Tibial artery (tissue), 4 donors: ENCODE data around the gene ZDHHC11.

Source experiments
- DNase-seq, 2 donors: peaks; one replicate each; pipeline ENCODE4 v3.0.0-alpha.2; 2019
- H3K27ac ChIP-seq, 2 donors: fragments of 200-600 bp; sonication (generic) in 1 of 2; 1 replicate in 1 of 2; 2 replicates in 1 of 2; pipeline ENCODE4 v1.5.1; 2018 to 2019; ENCODE audit warnings: mild to moderate bottlenecking in 1 of 2
- H3K27me3 ChIP-seq, 2 donors: fragments of 200-600 bp; sonication (generic) in 1 of 2; one replicate each; pipeline versions ENCODE4 v1.5.1 to v1.6.0; 2016 to 2019
- H3K36me3 ChIP-seq, 3 donors: fragments of 200-600 bp; sonication (generic) in 2 of 3; one replicate each; pipeline ENCODE4 v1.5.1; 2016 to 2019; ENCODE audit warnings: mild to moderate bottlenecking in 2 of 3
- H3K4me1 ChIP-seq, 4 donors: fragments of 200-600 bp; sonication (generic) in 2 of 4; 1 replicate in 3 of 4; 2 replicates in 1 of 4; pipeline ENCODE4 v1.5.1; 2016 to 2019
- H3K4me3 ChIP-seq, 2 donors: fragments of 200-600 bp; sonication (generic) in 1 of 2; 1 replicate in 1 of 2; 2 replicates in 1 of 2; pipeline ENCODE4 v1.5.1; 2018 to 2019; ENCODE audit warnings: mild to moderate bottlenecking in 2 of 2
- H3K9me3 ChIP-seq, 3 donors: fragments of 200-600 bp; sonication (generic) in 1 of 3; one replicate each; pipeline ENCODE4 v1.5.1; 2016 to 2019
- CTCF ChIP-seq, 2 experiments: fragments of 200-600 bp in 1 of 2; fragments of 450-650 bp in 1 of 2; IDR thresholded peaks; one replicate each; pipeline ENCODE4 v1.5.1; 2017 to 2019; ENCODE audit warnings: antibody characterized with exemption in 2 of 2, mild to moderate bottlenecking in 1 of 2, moderate library complexity in 1 of 2
- intact Hi-C: fragments of 100-400 bp; cut with DNase I; formaldehyde crosslinking; loops from one replicate; pipeline ENCODE4 v1.15.0; 2023; ENCODE audit warnings: low total_unique reads

ZDHHC11 gene

GRCh38 chr5:859798-860296 is 9.1 kb upstream of the ZDHHC11 start:
- intact Hi-C loops = no loop called here
- H3K27me3 ChIP-seq = peaks cover 0 to 11% of the 10 kb centered on the region in 2 donors
- no peaks in the 10 kb centered on the region for H3K4me1 ChIP-seq
- peaks cover 13 to 49% (median 28%) of the 10 kb centered on the region in 3 donors for H3K36me3 ChIP-seq
- H3K27ac ChIP-seq = no peak overlapping the region
- no peaks in the 10 kb centered on the region for H3K9me3 ChIP-seq
- H3K4me3 ChIP-seq = no peak overlapping the region
- no peak for TF ChIP-seq CTCF (IDR thresholded peaks at IDR 0.05)
- no peak for DNase-seq

DNA sequence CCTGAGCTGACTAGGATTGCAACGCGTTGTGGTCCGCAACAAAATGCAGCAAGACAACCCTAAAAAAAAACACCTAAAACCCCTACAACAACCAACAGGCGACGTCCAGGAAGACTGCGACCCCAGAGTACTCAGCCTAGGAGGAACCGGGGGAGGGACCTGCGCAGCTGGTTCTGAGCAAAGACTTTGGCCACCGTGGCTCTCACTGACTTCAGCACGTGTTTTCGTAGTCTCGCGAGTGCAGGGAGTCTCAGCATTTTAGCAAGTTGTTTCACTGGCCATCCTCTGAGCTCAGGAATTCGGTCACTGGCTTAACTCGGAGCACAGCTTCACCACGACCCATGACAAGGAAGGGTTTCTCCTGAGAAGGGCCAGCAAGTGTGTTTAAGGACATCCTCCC is 8.6 kb upstream of the ZDHHC11 start:
- Histone ChIP-seq H3K27ac (no peak overlapping the region), H3K27me3 (peaks cover 0 to 15% of the 10 kb centered on the region in 2 donors), H3K9me3 (no peaks in the 10 kb centered on the region), H3K4me1 (no peaks in the 10 kb centered on the region), H3K4me3 (no peak overlapping the region), H3K36me3 (peaks cover 11 to 44% (median 23%) of the 10 kb centered on the region in 3 donors)
- intact Hi-C loops = no loop called here
- TF ChIP-seq CTCF (IDR thresholded peaks at IDR 0.05) = no peak
- DNase-seq = no peak

- H3K36me3 ChIP-seq = peaks cover 7 to 38% (median 17%) of the 10 kb centered on the region in 3 donors
- no peak for DNase-seq
- H3K4me1 ChIP-seq = no peaks in the 10 kb centered on the region
- no peak overlapping the region for H3K27ac ChIP-seq
- TF ChIP-seq CTCF (IDR thresholded peaks at IDR 0.05) = no peak
- peaks cover 0 to 19% of the 10 kb centered on the region in 2 donors for H3K27me3 ChIP-seq
- intact Hi-C loops = no loop called here
- no peak overlapping the region for H3K4me3 ChIP-seq
- H3K9me3 ChIP-seq = no peaks in the 10 kb centered on the region
Observed at GRCh38 chr5:858726-859125, 7.9 kb upstream of the ZDHHC11 start.

- Histone ChIP-seq H3K4me3 (no peak overlapping the region), H3K4me1 (no peaks in the 10 kb centered on the region), H3K27me3 (peaks cover 0 to 32% of the 10 kb centered on the region in 2 donors), H3K27ac (no peak overlapping the region), H3K9me3 (no peaks in the 10 kb centered on the region), H3K36me3 (peaks cover 0 to 18% (median 0%) of the 10 kb centered on the region in 3 donors)
- no peak for DNase-seq
- intact Hi-C loops = no loop called here
- TF ChIP-seq CTCF (IDR thresholded peaks at IDR 0.05) = no peak
Observed at GRCh38 chr5:856531-857425, 6.0 kb upstream of the ZDHHC11 start.

DNA sequence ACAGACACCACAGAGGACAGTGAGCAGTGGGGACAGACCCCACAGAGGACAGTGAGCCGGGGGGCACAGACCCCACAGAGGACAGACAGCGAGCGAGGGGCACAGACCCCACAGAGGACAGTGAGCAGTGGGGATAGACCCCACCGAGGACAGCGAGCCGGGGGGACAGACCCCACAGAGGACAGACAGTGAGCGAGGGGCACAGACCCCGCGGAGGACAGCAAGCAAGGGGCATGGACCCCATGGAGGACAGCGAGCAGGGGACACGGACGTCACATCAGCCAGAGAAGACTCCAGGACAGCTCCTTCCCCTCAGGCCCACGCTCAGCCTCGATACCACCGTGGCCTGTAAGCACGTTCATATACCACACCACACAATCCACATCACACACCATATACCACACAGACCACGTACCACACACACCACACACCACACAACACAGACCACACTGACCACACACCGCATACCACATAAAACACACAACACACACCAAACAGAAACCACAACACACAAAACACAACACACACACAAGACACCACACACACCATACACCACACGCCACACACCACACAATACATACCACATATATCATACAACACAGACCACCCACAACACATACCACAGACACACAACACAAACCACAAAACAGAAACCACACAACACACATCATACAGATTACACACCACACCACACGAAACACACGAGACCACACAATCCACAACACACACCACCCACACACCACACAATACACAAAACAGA is 5.2 kb upstream of the ZDHHC11 start:
- H3K36me3 ChIP-seq = peaks cover 0 to 15% (median 0%) of the 10 kb centered on the region in 3 donors
- H3K27me3 ChIP-seq = peaks cover 0 to 34% of the 10 kb centered on the region in 2 donors
- no peaks in the 10 kb centered on the region for H3K9me3 ChIP-seq
- no peak for TF ChIP-seq CTCF (IDR thresholded peaks at IDR 0.05)
- H3K4me3 ChIP-seq = no peak overlapping the region
- peak in 1 of 2 donors; percentile 56 for DNase-seq
- intact Hi-C loops = no loop called here
- H3K4me1 ChIP-seq = no peaks in the 10 kb centered on the region
- no peak overlapping the region for H3K27ac ChIP-seq
